GM19455 (cell line): ENCODE measurements around the gene CCDC197.

Experiments
- ATAC-seq: cut with Tn5 transposase; IDR thresholded peaks from one replicate; pipeline ENCODE4 v1.9.1; 2021; ENCODE audit not compliant: unreplicated experiment

CCDC197 gene

DNA sequence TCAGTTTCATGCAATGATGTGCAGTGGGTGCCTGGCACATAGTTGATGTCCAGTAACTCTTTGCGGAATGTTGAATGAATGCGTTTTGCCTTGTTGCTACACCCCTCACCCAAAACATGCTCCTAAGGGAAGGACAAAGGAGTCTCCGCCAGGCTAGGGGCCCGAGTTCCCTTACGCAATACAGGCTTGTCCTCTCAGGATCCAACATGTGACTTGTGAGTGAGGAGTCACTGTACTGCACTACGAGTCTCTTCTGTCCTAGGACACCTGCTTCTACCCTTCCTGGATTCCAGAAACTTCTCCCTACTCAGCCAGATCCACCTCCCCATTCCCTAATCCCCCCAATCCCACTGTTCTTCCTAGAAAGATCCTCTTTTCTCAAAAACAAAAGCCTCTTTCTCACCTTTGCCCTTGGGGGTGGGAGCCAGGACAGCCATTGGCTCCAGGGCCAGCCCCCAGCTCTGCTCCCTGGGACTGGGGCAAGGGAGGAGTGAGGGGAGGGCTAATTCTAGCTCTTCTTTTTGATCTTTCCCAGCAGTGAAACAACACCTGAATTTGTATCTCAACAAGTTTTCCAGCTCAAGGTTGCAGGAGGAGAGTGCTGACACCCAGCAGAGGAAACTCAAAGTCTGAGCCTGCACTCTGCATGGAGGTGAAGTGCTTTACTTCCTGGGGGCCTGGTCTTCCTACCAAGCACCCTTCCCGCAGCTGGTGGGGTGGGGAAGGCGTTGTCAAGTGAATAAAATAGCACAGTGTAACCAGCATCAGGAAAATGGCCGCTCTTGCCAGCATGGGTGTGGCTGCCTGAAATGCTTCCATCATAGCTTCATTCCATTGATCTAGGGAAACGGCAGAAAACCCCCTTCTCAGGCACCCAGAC, 25.7 kb downstream of the CCDC197 start:
- no peak for ATAC-seq

DNA sequence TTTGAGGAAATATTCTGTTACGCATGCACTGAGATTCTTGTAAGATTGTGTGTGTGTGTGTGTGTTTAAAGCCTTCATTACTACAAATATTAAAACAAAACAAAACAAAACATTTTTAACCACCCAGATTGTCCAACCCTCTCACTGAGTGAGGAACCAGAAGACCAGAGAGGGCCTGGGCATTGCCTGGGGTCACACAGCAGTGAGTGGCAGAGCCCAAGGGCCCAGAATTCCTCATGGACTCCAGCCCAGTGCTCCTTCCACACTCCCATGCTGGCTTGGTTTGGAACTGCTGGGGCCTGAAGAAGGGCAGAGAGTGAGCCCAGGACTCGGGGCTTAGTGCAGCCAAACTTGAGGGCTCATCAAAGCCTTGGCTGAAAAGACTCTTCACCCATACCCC, 27.4 kb downstream of the CCDC197 start:
- ATAC-seq = no peak

DNA sequence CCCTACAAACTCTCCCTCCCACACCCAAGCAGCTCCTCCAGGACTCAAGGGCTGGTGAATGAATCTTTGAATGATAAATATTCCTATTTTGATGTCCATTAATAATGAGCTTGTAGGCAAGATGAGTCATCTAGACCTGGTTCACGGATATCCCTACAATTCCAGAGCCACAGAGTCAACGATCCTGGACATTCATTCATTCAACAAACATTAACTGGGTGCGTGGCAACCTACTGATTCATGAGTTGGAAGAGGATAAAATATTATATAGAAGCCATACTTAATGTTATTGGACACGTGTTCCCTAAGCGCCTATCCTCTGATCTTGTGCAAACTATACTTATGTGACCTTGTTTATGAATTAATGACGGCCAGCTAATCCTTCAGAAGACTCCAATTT, 28.6 kb downstream of the CCDC197 start:
- no peak for ATAC-seq

DNA sequence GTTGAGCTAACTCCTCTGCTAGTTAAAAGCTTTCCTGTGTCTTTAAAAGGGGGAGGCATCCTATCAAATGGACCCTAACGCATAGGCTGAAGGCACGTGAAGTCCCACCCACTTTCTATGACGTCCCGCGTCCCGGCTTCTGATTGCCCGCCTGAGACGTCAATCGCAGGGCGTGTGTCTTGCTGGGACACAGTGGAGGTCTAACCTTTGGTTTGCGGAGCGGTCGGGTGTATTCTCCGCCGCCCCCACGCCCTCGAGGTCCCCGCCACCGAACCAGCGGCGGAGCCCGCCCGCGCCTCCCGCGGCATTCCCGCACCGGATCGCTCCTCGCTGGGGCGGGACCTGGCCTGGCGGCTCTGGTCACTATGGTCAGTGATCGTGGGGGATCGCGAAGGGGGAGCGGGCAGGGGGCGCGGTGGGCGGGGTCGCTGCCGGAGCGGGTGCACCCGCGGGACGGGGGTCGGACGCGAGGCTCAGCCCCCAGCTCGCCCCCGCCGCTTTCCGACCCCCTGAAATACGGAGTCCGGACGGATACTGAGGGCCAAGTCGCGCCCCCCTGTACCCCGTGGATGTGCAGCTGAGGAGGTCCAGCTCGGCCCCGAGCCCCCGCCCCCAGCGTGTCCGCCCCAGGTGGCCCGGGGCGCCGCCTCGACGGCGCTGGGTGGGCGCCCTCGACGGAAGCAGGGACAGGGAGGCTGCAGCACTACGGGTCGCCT, 29.2 kb downstream of the CCDC197 start, which contains the start of gene OTUB2:
OTUB2 (plus strand) TSS at position 168 of the 716 bp plus-strand sequence; CDS start at position 366, 198 bp downstream.
- peak; percentile 100 for ATAC-seq

DNA sequence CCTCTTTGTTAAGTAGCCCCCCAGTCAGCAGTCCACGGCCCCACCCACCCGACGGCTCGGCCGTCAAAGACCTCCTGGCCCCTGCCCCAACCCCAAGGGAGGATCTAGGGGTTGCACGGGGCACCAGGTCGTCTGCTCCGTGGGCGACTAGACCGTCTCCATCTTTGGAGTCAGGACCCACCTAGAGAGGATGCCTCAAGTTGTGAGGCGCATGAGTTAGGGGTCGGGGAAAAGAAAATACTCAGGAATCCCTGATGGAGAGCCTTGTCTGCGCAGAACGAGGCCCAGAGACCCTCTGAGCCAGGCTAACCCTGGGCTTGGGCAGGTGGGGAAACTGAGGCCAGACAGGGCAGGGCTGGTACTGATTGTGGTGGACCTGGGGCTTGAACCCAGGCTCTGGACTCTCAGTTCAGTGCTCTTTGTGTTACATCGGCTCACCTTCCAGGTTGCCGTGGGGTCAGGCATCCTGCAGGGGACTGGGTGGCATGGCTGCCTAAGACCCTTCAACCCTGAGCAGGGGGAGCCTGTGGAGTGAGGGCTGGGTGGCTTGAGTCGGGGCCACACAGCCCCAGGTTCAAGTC, 29.9 kb downstream of the CCDC197 start:
- ATAC-seq = no peak

DNA sequence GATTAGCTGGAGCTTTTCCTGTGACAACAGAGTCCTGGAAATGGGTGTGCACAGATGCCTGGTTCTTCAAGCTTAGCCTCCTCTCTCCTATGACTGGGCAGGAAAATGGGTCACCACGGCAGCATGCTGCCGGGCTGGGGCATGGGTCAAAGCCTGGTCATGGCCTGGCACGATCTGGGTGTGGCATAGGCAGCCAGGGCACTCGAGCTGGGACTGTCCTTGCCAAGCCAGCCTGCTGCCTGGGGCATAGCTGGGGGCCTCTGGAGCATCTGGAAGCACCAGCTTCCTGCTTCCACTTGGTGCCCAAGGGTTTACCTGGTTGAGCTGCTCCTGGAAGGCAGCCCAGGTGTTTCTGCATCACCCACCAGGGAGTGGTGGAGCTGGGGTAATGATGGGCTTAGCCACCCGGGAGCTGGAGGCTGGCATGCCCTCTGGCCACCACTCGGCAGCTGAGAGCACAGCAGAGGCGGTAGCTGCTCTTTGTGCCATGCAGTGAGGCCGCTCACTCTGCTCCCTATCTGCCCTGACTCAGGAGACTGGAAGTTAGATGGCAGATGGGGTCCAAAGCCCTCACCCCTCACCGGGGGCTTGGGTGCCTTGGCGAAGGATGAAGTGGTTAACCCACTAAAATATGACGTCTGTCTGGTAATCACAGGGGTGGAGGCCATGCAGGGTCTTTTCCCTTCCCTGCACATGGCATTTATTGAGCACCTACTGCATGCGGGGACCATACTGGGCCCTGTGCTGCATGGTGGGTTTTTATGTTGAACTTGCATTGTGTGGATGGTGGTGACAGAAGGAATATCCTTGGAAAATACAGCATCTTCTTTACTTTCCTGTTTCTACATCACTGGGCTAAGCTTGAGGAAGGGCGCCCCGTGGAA, 30.7 kb downstream of the CCDC197 start:
- no peak for ATAC-seq

DNA sequence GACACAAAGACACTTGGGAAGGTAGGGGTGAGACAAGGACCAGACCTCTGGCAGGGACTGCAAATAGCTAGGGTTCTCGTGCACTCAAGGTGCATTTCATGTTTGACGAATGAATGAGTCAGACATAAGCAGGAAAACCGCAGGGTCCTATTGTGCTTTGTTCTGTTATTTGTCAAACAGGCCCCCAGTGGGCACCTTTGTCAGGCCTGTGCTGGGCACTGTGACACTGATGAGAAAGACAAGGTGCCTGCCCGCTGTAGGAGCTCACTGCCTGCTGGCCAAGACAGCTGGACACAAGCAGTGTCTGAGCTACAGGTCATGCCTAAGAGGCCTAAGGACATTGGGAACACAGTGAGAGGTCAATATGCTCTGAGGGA, 31.3 kb downstream of the CCDC197 start:
- ATAC-seq = no peak

DNA sequence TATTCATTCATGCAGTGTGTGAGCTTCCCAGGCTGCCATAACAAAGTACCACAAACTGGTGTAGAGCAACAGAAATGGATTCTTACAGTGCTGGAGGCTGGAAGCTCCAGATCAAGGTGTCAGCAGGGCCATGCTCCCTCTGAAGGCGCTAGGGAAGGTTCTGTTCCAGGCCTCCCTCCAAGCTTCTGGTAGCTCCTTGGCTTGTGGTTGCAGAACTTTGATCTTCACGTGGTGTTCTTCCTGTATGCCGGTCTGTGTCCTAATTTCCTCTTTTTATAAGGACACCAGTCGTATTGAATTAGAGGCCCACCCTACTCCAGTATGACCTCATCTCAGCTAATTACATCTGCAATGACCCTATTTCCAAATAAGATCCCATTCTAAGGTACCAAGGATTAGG, 32.2 kb downstream of the CCDC197 start:
- ATAC-seq = no peak

DNA sequence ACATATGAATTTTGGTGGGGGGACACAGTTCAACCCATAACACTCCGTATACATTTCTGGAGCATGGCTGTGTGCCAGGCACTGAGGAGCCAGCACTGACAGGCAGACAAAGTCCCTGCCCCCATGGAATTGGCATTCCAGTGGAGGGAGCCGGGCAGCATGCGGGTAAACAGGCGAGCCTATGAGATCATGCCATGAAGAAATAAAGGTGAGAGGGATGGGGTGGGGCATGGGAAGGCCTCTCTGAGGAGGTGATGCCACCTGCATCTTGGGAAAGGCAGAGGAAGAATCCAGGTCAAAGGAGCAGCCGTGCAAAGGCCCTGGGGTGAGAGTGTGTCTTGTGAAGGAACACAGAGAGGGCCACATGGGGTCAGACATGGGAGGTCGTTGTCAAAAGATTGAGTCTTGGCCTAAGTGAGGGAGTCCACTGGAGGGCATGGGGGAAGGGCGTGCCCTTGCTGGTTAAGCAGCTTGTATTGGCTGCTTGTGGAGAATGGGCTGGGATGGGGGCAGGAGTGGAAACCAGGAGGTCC, 32.6 kb downstream of the CCDC197 start:
- no peak for ATAC-seq

DNA sequence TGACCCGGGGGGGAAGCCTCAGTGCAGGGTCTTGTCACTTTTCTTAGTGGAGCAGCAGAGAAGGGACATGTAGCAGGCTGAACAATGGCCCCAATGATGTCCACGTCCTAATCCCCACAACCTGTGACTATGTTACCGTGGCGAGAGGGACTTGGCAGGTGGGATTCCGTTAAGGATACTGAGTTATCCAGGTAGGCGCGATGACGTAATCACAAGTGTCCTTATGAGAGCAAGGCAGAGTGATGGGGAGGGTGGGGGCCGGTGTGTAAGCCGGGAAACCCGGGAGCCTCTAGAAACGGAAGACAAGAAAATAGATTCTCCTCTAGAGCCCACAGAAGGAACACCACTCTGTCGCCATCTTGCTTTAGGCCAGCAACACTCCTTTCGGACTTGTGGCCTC, 33.5 kb downstream of the CCDC197 start:
- ATAC-seq = no peak

DNA sequence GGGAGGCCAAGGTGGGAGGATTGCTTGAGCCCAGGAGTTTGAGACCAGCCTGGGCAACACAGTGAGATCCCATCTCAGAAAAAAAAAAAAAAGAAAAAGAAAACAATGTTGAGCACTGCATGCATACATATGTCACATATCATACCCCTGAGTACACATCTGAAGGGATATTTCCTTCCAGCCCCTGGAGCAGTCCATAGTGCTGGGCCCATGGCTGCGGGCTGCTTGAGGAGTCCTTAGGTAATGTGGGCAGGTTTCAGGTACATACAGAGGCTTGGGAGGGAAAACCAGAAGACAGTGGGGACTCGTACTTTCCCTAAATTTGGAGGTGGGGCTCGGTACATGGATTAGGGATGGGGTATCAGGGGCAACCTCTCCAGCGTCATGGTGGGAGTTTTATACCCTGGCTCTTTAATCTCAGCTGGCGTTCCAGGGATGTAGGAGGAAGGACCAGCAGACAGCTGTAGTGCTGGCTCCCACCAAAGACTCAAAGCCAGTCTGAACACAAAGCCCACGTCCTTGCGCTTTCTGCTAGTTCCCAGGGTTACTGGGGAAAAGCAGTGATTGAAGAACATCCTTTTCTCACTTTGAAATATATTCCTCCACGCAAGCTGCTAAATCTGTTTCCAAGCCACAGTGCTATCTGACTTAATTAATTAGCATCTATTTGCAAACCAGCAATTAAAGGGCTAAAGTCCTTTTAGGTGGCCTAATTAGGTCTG, 34.2 kb downstream of the CCDC197 start:
- ATAC-seq = no peak

DNA sequence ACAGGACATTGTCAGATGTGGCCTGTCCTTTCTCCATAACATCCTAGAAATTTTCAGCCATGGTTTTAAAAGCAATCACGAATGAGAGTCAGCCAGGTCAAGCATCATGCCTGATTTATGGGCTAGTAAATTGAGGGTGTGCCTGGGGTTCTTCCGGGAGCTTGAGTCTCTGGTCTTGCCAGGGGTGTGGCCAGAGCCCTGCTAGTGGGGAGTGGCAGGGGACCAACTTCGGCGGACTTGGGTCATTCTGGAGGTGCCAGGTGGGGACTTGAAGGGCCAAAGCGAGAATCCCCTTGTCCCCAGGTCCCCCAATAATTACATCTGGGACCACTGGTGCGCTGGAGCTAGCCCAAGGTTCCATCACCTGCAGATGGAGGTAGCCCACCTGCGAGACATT, 34.8 kb downstream of the CCDC197 start:
- no peak for ATAC-seq

DNA sequence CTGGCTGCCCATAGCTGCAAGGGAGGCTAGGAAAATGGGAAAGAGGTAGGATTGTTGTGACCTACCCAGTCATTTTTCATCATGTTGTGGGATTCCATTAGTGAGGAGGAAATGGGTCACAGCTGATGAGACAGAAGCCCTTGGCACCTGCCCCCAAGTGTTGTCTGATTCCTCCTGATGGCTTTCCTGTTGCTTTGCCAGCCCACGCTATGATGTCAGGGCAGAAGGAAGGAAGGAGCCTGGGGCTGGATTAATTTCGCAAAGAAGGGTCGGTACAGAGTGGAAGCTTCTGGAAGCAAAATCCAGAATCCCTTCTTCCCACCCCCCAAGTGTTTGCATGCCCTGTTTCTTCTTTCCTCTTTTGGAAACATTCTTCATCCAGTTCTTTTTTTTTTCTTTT, 37.8 kb downstream of the CCDC197 start:
- no peak for ATAC-seq

DNA sequence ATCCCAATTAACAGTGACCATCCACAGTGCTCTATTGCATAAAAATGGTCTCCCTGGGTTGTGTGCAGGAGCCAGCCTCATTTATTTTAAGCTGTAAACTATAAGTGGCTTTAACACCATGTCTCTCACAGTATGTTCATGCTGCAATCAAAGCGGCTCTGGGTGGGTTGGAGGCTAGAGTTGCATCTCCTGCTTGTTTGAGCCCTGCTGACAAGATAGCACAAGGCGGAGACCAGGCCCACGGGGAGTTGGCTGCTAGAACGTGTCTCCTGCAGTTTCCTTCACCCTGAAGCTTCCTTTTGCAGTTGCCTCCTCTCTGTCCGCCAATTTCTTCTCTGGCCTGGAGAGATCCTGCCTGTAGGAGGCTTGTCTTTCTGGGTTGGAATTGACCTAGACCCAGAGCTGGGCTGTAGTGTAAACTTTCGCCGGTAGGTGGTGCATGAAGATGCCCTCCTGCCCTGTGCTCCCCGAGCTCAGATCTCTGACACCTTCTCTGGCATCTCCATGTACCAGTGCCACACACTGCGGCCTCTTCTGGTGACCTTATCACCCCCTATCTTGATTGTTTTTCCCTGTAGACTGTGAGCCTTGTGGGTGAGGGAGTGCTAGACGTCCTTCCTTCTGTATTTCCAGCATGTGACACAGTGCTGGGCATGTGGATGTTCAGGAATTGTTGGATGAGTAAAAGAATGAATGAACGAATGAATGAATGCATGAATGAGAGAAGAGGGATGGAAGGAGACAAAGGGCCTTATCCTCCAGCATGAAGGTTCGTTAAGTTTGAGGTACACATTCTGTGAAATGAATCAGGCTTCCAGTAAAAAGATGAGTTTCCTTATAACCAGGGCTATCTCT, 39.4 kb downstream of the CCDC197 start:
- ATAC-seq = peak; percentile 94

DNA sequence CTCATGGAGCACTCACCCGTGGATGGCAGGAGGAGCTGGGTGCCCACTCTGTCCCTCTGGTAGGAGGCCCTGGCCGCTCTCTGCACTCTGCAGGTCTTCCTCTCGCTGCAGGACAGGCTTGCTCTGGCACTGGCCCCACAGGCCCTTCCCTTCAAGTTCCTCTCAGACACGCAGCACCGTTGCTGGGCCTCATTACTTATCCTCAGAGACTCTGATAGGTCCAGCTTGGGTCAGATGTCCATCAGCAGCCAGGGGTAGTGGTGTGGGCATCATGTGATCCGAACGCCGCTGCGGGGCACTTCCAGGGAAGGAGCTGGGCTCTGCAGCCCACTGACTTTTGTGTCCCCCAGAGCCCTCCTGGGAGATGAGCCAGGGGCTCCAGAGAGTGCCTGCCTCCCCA, 40.9 kb downstream of the CCDC197 start:
- no peak for ATAC-seq

DNA sequence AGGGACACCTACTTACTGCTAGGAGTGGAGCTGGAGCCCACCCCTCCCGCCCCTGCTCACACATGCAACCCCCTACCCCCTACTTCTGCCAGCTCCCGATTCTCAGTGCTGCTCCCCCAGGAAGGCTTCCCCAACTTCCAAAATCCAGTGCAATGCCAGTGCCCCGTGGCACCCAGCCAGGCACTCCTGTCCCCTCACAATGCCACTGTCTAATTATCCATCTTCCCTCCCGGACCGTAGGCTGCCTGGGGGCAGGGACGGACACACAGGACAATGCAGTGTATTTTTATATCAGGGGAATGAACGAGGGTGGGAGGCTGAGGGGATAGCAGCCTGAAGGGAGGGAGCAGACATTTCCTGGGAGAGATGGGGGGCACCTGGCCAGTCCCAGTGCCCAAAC, 41.4 kb downstream of the CCDC197 start:
- ATAC-seq = no peak

DNA sequence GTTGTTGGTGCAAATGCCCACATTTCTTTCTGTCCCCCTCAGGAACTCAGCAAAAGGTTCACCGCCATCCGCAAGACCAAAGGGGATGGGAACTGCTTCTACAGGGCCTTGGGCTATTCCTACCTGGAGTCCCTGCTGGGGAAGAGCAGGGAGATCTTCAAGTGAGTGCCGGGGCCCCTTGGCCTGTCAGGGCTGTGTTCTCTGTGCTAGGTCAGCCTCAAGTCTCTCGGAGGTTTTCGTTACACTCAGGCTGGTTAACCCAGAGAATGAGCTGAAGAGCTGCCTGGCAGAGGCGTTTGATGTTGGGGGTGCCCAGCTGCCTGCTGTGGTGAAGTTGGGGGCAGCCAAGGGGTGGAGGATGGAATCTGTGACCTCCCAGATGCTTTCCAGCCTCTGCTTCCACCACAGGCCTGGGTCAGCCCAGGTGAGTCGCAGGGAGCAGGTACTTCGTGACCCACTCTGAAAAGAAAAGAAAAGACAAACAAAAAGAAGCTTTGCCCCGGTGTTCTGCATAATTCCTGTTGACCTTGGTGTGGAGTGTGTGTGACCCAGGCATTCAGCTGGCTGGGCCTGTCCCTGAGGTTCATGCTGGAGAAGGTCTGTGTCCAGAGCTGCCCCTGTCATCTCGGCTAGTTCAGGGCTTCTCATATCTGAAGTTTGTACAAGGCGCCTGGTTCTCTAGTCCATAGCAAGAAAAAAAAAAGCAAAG, 42.0 kb downstream of the CCDC197 start:
- no peak for ATAC-seq

DNA sequence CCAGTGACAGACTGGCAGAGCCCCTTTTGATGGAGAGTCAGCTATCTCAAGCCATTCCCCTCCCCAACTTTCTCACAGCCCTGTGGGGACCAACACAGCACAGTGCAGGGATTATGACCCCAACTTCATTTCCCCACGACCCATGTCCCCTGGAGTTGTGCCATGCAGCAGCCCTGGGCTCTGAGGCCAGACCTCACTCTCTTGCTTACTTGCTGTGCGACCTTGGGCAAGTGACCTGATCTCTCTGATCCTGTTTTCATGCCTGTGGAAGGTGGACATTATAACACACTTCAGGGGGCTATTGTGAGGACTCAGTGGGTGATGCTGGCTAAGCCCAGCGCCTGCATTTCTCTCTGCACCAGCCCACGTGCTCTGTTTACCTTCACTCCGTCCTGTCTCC, 43.1 kb downstream of the CCDC197 start:
- ATAC-seq = no peak

DNA sequence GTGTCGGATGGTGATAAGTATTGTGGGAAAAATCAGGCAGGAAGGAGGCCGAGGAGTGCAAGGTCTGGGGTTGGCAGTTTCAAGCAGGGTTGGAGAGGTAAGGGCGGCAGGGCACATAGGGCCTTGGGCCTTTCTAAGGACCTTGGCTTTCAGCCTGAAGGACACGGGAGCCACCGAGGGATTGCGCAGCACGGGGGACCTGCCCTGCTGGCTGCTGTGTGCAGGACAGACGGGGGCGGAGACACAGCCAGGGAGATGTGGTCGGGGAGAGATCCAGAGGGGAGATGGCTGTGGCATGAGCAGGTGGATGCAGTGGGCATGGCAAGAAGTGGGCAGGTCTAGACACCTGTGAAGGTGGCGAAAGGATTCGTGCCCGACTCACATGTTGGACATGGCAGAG, 43.7 kb downstream of the CCDC197 start:
- ATAC-seq = no peak
